ENCODE data around the gene GDPD3. TPM values are rescaled to one million over a fixed set of nuclear protein-coding genes. Genes with fewer than 3 reads are reported as not detected.

The GDPD3 gene
- total and polyA plus RNA-seq, 2 of the 13 experiments (the other 11 are each of a cell fraction or from before 2014, with no cell fraction given): 18.7 to 20.6 TPM

DNA sequence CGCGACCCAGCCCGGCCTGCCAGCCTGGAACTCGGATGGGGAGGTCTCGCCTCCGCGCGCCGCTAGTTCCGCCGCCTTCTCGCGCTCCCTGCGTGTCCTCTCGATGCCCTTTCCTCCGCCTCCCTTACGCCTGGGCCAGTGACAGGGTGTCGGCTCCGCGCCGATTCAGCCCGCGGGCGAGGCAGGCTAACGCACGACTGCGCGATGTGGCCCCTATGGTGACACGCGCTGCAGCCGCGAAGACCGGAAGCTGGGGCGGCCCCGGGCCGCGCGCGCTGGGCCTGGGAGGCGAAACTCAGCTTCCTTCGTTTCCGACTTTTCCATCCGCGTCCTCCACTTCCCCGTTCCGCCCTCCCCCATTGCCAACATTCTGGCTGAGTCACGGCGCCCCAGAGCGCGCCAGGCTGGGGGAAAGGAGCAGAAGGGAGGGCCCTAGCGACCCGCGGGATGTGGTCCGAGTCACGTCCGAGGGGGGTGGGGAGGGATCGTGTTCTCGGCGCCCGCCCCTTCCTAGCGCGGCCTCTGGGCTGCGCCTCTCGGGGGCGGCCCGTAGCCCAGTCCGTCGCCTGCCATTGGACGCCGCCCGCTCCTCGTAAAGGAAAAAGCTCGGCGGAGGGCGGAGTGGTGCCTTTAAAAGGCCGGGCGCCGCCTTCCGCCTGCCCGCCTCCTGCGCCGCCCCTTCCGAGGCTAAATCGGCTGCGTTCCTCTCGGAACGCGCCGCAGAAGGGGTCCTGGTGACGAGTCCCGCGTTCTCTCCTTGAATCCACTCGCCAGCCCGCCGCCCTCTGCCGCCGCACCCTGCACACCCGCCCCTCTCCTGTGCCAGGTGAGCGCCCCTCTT, 48.0 kb downstream of the GDPD3 start, which contains the start of gene ALDOA (continued):
- TF ChIP-seq KLF15 (CRISPR knock-in tag; IDR thresholded peaks at IDR 0.05; ENCODE audit: borderline replicate concordance) (peak; percentile 89), POLR2G (IDR thresholded peaks at IDR 0.05; ENCODE audit: low read depth, low read length) (peak; percentile 97), HOXA7 (CRISPR knock-in tag; IDR thresholded peaks at IDR 0.05) (no peak; the same call in none of the 2 replicates), ZNF7 (CRISPR knock-in tag; IDR thresholded peaks at IDR 0.05) (peak; percentile 27; the same call in 1 of the 2 replicates), TGIF2 (CRISPR knock-in tag; IDR thresholded peaks at IDR 0.05) (peak; percentile 76), SIX4 (CRISPR knock-in tag; IDR thresholded peaks at IDR 0.05) (peak; percentile 88), ZNF775 (CRISPR knock-in tag; IDR thresholded peaks at IDR 0.05; ENCODE audit: borderline replicate concordance) (no peak; the same call in 1 of the 2 replicates), ZFP62 (CRISPR knock-in tag; IDR thresholded peaks at IDR 0.05) (0 out of 2 replicates have a peak, but pooled peaks have one; percentile 30), NFE2 (CRISPR knock-in tag; IDR thresholded peaks at IDR 0.05) (peak; percentile 97), KAT8 (CRISPR knock-in tag; IDR thresholded peaks at IDR 0.05) (peak; percentile 92), ZNF816 (CRISPR knock-in tag; IDR thresholded peaks at IDR 0.05; ENCODE audit: borderline replicate concordance) (no peak; the same call in 1 of the 2 replicates), ZNF256 (CRISPR knock-in tag; conservative IDR thresholded peaks at IDR 0.05) (peak; percentile 80; the same call in 1 of the 2 replicates), MATR3 (CRISPR knock-in tag; IDR thresholded peaks at IDR 0.05) (0 out of 2 replicates have a peak, but pooled peaks have one; percentile 41), SOX6 (IDR thresholded peaks at IDR 0.05) (no peak), SOX6 (CRISPR knock-in tag; IDR thresholded peaks at IDR 0.05) (peak; percentile 85), BRD4 (CRISPR knock-in tag; IDR thresholded peaks at IDR 0.05) (peak; percentile 99), ZKSCAN8 (CRISPR knock-in tag; IDR thresholded peaks at IDR 0.05; ENCODE audit: borderline replicate concordance) (peak; percentile 91; the same call in 1 of the 2 replicates), CBFB (CRISPR knock-in tag; IDR thresholded peaks at IDR 0.05) (peak; percentile 93; the same call in 1 of the 2 replicates), TP53 (CRISPR knock-in tag; conservative IDR thresholded peaks at IDR 0.05) (peak; percentile 38), HNRNPUL1 (IDR thresholded peaks at IDR 0.05; ENCODE audit: low read depth, low read length) (peak; percentile 78; the same call in 1 of the 2 replicates), ZNF747 (CRISPR knock-in tag; IDR thresholded peaks at IDR 0.05; ENCODE audit: borderline replicate concordance) (peak; percentile 98), ZNF383 (CRISPR knock-in tag; IDR thresholded peaks at IDR 0.05; ENCODE audit: borderline replicate concordance) (no peak), CBX5 (CRISPR knock-in tag; IDR thresholded peaks at IDR 0.05; ENCODE audit: borderline replicate concordance) (peak; percentile 77), RAD51 (IDR thresholded peaks at IDR 0.05; ENCODE audit: borderline replicate concordance) (no peak)
- TF ChIP-seq, protein P1, sequence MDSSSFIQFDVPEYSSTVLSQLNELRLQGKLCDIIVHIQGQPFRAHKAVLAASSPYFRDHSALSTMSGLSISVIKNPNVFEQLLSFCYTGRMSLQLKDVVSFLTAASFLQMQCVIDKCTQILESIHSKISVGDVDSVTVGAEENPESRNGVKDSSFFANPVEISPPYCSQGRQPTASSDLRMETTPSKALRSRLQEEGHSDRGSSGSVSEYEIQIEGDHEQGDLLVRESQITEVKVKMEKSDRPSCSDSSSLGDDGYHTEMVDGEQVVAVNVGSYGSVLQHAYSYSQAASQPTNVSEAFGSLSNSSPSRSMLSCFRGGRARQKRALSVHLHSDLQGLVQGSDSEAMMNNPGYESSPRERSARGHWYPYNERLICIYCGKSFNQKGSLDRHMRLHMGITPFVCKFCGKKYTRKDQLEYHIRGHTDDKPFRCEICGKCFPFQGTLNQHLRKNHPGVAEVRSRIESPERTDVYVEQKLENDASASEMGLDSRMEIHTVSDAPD (CRISPR knock-in tag; IDR thresholded peaks at IDR 0.05): no peak
- TF ChIP-seq, protein P2, sequence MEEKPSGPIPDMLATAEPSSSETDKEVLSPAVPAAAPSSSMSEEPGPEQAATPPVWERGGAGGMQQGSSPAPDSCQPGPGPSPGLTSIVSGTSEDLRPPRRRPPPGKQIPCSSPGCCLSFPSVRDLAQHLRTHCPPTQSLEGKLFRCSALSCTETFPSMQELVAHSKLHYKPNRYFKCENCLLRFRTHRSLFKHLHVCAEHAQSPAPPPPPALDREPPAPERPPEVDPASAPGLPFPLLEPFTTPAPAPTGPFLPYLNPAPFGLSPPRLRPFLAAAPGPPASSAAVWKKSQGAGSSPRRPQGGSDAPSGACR (CRISPR knock-in tag; IDR thresholded peaks at IDR 0.05): peak; percentile 99
- TF ChIP-seq, protein P3, sequence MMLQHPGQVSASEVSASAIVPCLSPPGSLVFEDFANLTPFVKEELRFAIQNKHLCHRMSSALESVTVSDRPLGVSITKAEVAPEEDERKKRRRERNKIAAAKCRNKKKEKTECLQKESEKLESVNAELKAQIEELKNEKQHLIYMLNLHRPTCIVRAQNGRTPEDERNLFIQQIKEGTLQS (CRISPR knock-in tag; IDR thresholded peaks at IDR 0.05): peak; percentile 80
- TF ChIP-seq, protein P4, sequence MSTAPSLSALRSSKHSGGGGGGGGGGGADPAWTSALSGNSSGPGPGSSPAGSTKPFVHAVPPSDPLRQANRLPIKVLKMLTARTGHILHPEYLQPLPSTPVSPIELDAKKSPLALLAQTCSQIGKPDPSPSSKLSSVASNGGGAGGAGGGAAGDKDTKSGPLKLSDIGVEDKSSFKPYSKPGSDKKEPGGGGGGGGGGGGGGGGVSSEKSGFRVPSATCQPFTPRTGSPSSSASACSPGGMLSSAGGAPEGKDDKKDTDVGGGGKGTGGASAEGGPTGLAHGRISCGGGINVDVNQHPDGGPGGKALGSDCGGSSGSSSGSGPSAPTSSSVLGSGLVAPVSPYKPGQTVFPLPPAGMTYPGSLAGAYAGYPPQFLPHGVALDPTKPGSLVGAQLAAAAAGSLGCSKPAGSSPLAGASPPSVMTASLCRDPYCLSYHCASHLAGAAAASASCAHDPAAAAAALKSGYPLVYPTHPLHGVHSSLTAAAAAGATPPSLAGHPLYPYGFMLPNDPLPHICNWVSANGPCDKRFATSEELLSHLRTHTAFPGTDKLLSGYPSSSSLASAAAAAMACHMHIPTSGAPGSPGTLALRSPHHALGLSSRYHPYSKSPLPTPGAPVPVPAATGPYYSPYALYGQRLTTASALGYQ (CRISPR knock-in tag; IDR thresholded peaks at IDR 0.05): peak; percentile 52; the same call in 1 of the 2 replicates

Data from HepG2 (cell line).